Neutrophil (primary cell): ENCODE data around the gene MVP.

Source experiments
- H3K27ac ChIP-seq: fragments of 200-600 bp; sonication (generic); 2 replicates; pipeline ENCODE4 v1.5.1; 2016; ENCODE audit warnings: mild to moderate bottlenecking, moderate library complexity
- H3K27me3 ChIP-seq: fragments of 200-600 bp; sonication (generic); 2 replicates; pipeline ENCODE4 v1.6.0; 2016; ENCODE audit warnings: mild to moderate bottlenecking
- H3K36me3 ChIP-seq: fragments of 200-600 bp; sonication (generic); 2 replicates; pipeline ENCODE4 v1.5.1; 2017
- H3K4me1 ChIP-seq, 2 experiments: fragments of 200-600 bp in 1 of 2; sonication (generic) in 1 of 2; 1 replicate in 1 of 2; 2 replicates in 1 of 2; pipeline versions ENCODE4 v1.5.1 to v1.6.1; 2013 to 2016; ENCODE audit warnings: low read depth in 1 of 2, low read length in 1 of 2, mild to moderate bottlenecking in 1 of 2, moderate library complexity in 1 of 2; ENCODE audit not compliant: control insufficient read depth in 1 of 2, insufficient read depth in 1 of 2
- H3K4me3 ChIP-seq, 2 experiments: fragments of 200-600 bp in 1 of 2; sonication (generic) in 1 of 2; 1 replicate in 1 of 2; 2 replicates in 1 of 2; pipeline ENCODE4 v1.5.1; 2013 to 2016; ENCODE audit warnings: low read depth in 1 of 2, low read length in 1 of 2, mild to moderate bottlenecking in 1 of 2, moderate library complexity in 1 of 2
- H3K9me3 ChIP-seq: fragments of 200-600 bp; sonication (generic); 2 replicates; pipeline ENCODE4 v1.5.1; 2016
- TF ChIP-seq, protein P1 (sequence below): fragments of 200-600 bp; sonication (generic); IDR thresholded peaks from 2 replicates; pipeline ENCODE4 v1.5.1; 2016; ENCODE audit warnings: antibody characterized with exemption

The MVP gene

DNA sequence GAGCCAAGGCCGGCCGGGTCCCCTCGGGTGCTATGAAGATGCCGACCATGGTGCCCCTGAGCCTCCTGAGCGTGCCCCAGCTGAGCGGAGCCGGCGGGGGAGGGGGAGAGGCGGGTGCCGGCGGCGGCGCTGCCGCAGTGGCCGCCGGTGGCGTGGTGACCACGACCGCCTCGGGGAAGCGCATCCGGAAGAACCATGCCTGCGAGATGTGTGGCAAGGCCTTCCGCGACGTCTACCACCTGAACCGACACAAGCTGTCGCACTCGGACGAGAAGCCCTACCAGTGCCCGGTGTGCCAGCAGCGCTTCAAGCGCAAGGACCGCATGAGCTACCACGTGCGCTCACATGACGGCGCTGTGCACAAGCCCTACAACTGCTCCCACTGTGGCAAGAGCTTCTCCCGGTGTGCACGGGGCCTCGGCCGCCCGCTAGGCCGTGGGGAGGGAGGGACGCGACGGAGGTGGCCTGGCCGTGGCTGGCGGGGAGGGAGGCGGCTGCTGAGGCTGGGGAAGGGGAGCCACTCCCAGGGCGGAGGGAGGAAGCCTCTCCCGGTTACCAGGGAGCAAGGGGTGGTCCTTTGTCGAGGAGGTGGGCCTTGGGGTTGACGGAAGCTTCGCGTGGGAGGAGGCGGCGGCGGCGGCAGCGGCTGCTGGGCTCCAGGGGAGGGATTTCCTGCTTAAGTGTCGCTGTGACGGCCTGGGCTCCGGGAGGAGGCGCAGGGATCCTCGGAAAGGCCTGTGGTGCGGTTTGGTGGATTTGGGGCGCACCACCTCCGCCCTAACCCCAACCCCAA lies 12.6 kb upstream of the MVP start:
- peaks cover 16% of the 10 kb centered on the region for H3K27me3 ChIP-seq
- peak overlapping the region; percentile 67 to 74 for H3K4me3 ChIP-seq
- TF ChIP-seq, protein P1, sequence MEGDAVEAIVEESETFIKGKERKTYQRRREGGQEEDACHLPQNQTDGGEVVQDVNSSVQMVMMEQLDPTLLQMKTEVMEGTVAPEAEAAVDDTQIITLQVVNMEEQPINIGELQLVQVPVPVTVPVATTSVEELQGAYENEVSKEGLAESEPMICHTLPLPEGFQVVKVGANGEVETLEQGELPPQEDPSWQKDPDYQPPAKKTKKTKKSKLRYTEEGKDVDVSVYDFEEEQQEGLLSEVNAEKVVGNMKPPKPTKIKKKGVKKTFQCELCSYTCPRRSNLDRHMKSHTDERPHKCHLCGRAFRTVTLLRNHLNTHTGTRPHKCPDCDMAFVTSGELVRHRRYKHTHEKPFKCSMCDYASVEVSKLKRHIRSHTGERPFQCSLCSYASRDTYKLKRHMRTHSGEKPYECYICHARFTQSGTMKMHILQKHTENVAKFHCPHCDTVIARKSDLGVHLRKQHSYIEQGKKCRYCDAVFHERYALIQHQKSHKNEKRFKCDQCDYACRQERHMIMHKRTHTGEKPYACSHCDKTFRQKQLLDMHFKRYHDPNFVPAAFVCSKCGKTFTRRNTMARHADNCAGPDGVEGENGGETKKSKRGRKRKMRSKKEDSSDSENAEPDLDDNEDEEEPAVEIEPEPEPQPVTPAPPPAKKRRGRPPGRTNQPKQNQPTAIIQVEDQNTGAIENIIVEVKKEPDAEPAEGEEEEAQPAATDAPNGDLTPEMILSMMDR: peak; percentile 80
- peaks cover 21% of the 10 kb centered on the region for H3K36me3 ChIP-seq
- no peaks in the 10 kb centered on the region for H3K9me3 ChIP-seq
- H3K27ac ChIP-seq: peak overlapping the region; percentile 93
- H3K4me1 ChIP-seq: peaks cover 59 to 64% of the 10 kb centered on the region in 2 experiments

DNA sequence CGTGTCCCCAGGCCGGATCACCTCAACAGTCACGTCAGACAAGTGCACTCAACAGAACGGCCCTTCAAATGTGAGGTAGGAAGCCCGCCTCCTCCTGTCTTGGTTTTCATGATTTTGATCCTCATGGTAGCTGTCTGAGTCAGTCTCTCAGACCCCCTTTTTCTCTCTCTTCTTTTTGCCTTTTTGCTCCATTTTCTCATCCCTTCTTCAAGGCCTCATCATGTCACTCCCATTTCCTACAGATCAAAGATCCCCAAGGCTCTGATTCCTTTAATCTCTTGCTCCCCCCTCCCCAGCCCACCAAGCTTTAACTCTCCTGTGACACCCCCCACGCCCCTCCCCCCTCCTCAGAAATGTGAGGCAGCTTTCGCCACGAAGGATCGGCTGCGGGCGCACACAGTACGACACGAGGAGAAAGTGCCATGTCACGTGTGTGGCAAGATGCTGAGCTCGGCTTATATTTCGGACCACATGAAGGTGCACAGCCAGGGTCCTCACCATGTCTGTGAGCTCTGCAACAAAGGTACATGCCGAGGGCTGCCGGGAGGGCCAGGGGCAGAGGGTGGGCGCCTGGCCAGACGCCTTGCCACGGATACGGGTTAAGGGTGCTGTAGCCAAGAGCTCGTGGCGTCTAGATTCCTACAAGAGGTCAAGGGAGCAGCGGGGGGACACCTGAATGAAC lies 11.9 kb upstream of the MVP start:
- peak overlapping the region; percentile 93 for H3K27ac ChIP-seq
- TF ChIP-seq, protein P1: no peak
- H3K27me3 ChIP-seq: peaks cover 23% of the 10 kb centered on the region
- peaks cover 21% of the 10 kb centered on the region for H3K36me3 ChIP-seq
- no peaks in the 10 kb centered on the region for H3K9me3 ChIP-seq
- peaks cover 59 to 64% of the 10 kb centered on the region in 2 experiments for H3K4me1 ChIP-seq
- H3K4me3 ChIP-seq: peak overlapping the region; percentile 67 to 74

DNA sequence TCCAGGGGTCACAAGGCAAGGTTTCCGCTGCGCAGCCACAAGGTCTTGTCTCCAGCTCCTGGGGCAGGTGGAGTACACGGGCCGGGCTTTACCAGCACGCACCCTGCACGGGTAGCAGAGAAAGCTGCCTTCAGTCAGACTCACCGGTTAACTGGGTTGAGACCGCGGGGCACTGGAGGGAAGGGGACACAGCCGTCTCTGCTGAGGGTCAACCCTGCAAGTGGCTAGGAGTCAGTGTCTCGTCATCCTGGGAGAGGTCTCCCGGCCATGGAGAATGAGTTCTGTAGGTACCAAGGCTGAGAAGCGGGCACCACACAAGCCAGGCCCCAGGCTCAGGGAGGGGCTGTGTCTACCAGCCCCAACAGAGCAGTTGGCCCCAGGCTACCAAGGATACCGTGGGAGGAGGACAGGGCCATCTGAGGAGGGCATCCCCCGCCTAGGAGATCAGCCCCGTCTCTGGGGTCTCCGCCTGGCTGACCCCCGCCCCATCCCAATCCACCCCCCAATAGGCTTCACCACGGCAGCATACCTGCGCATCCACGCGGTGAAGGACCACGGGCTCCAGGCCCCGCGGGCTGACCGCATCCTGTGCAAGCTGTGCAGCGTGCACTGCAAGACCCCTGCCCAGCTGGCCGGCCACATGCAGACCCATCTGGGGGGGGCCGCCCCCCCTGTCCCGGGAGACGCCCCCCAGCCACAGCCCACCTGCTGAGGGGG lies 11.1 kb upstream of the MVP start:
- peaks cover 31% of the 10 kb centered on the region for H3K27me3 ChIP-seq
- H3K27ac ChIP-seq: peak overlapping the region; percentile 93
- no peak overlapping the region for H3K4me3 ChIP-seq
- H3K36me3 ChIP-seq: peaks cover 21% of the 10 kb centered on the region
- TF ChIP-seq, protein P1: no peak
- H3K4me1 ChIP-seq: peaks cover 55 to 64% of the 10 kb centered on the region in 2 experiments
- no peaks in the 10 kb centered on the region for H3K9me3 ChIP-seq

DNA sequence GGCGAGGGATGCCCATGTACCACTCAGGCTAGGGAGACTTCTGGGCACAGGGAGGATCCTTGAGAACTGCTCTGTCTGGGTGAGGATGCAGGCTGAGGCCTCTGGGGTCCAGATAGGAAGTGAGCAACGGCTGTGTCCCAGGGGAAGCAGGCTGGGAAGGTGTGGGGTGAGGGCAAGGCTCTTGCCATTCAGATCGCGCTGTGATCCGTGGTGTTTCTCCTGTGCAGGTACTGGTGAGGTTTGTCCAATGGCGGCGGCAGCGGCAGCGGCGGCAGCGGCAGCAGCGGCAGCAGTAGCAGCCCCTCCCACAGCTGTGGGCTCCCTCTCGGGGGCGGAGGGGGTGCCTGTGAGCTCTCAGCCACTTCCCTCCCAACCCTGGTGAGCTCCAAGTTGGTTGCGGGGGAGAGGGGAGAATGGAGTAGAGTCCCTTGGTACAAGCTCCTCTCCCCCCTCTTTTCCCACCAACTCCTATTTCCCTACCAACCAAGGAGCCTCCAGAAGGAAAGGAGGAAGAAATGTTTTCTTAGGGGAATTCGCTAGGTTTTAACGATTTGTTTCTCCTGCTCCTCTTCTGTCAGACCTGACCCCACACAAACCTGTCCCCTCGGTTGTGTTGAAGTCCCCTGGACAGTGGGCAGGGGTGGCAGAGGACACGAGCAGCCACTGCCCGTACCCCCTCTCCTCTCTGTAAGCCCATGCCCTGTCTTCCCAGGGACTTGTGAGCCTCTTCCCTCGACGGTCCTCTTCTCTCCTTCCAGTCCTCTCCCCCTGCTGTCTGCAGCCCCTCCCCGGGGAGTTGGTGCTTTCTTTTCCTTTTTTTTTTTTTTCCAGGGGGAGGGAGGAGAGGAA lies 10.2 kb upstream of the MVP start:
- Histone ChIP-seq H3K27me3 (peaks cover 36% of the 10 kb centered on the region), H3K36me3 (peaks cover 21% of the 10 kb centered on the region), H3K27ac (no peak overlapping the region), H3K9me3 (no peaks in the 10 kb centered on the region), H3K4me1 (peaks cover 53 to 62% of the 10 kb centered on the region in 2 experiments), H3K4me3 (no peak overlapping the region)
- TF ChIP-seq, protein P1: no peak

DNA sequence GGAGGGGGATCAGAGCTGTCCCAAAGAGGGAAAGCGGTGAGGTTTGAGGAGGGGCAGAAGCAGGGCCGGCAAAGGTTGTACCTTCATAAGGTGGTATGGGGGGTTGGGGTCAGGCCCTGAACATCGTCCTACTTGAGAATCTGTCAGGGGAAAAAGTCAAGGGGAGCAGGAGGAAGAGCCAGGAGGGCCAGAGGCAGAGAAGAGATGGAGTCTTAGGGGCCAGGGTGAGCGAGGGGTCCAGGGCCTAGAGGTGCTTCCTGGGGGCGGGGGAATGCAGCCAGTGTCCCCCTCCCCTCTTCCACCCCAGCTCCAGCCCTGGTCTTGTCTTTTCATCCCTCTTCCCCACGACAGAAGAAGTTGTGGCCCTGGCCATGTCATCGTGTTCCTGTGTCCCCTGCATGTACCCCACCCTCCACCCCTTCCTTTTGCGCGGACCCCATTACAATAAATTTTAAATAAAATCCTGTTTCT lies 9.5 kb upstream of the MVP start:
- H3K36me3 ChIP-seq: peaks cover 21% of the 10 kb centered on the region
- TF ChIP-seq, protein P1: no peak
- peak overlapping the region; percentile 63 to 73 for H3K4me3 ChIP-seq
- peaks cover 60 to 67% of the 10 kb centered on the region in 2 experiments for H3K4me1 ChIP-seq
- H3K27me3 ChIP-seq: peaks cover 38% of the 10 kb centered on the region
- no peaks in the 10 kb centered on the region for H3K9me3 ChIP-seq
- peak overlapping the region; percentile 46 for H3K27ac ChIP-seq
